HepG2 (cell line): ENCODE results near the gene CDK10. TPM values are rescaled to one million over a fixed set of nuclear protein-coding genes. Genes with fewer than 3 reads are reported as not detected.
"Not testable (repeated sequence)": the region's sequence is repeated elsewhere in the genome, so short reads cannot be mapped to it uniquely, and the experiment has no call there.

Experiments used
- ATAC-seq: fragments of 200-7000 bp; cut with Tn5 transposase; 3 replicates; pipeline ENCODE4 v1.9.1; 2020; ENCODE audit warnings: mild to moderate bottlenecking, moderate library complexity
- BruUV-seq: library from RNA; stranded (reverse); fragments of 400-500 nt; replicated peaks from 2 replicates; lab custom pipeline; 2021; lab: Mats Ljungman, UMichigan
- CTCF ChIA-PET: fragments of 300-600 bp; formaldehyde crosslinking; extraction: SDS; loops from one replicate; lab custom pipeline; 2021; ENCODE audit warnings: low total read pairs, inconsistent platforms, low intra/inter-chr PET ratio; lab: Yijun Ruan, JAX
- POLR2A ChIA-PET: fragments of 350-600 bp; sonication (Branson Sonifier 250); formaldehyde crosslinking; loops from one replicate; lab custom pipeline; 2020; ENCODE audit warnings: antibody characterized with exemption, inconsistent platforms; lab: Yijun Ruan, JAX
- DNase-seq: peaks from one replicate; pipeline ENCODE4 v3.0.0-alpha.2; 2015; ENCODE audit warnings: low spot score
- FAIRE-seq: peaks from 3 replicates; lab custom pipeline; 2011; peaks lifted over from hg19 to GRCh38; lab: Jason Lieb, UNC
- H2AFZ ChIP-seq: one replicate; pipeline ENCODE4 v1.6.1; 2011; ENCODE audit warnings: low read length, inconsistent platforms
- H3K27ac ChIP-seq: fragments of 300-600 bp; 3 replicates; pipeline ENCODE4 v1.8.0; 2011; ENCODE audit warnings: mixed run types, mild to moderate bottlenecking, mixed read lengths, low read length, inconsistent platforms; ENCODE audit not compliant: insufficient read depth; ENCODE audit errors: extremely low read length
- H3K27me3 ChIP-seq, 2 experiments: fragments of 200-600 bp in 1 of 2; 2 replicates in 1 of 2; 3 replicates in 1 of 2; pipeline versions ENCODE4 v1.6.0 to v1.8.0; 2011; ENCODE audit warnings: low read length in 2 of 2, mild to moderate bottlenecking in 2 of 2, moderate library complexity in 2 of 2, inconsistent platforms in 1 of 2; ENCODE audit not compliant: insufficient read depth in 2 of 2, control insufficient read depth in 1 of 2
- H3K36me3 ChIP-seq, 2 experiments: fragments of 200-600 bp in 1 of 2; replicated peaks in 1 of 2; 2 replicates in 1 of 2; 3 replicates in 1 of 2; pipeline versions ENCODE4 v1.5.1 to v1.8.0; 2011; ENCODE audit warnings: low read length in 2 of 2, inconsistent platforms in 1 of 2; ENCODE audit not compliant: insufficient read depth in 2 of 2, control insufficient read depth in 1 of 2
- H3K4me1 ChIP-seq: 2 replicates; pipeline ENCODE4 v1.5.1; 2012; ENCODE audit warnings: low read length, inconsistent platforms; ENCODE audit not compliant: insufficient read depth
- H3K4me2 ChIP-seq: 2 replicates; pipeline ENCODE4 v1.6.0; 2011; ENCODE audit warnings: low read depth, low read length, inconsistent platforms
- H3K4me3 ChIP-seq, 3 experiments: fragments of 200-600 bp in 1 of 3; sonication (generic), shearing (Covaris generic) in 1 of 3; replicated peaks in 1 of 3; 2 replicates each; pipeline ENCODE4 v1.5.1; 2011 to 2016; ENCODE audit warnings: low read length in 3 of 3, inconsistent platforms in 2 of 3, low read depth in 2 of 3, mild to moderate bottlenecking in 2 of 3, control low read depth in 1 of 3, mixed read lengths in 1 of 3; ENCODE audit not compliant: insufficient read depth in 1 of 3
- H3K79me2 ChIP-seq: one replicate; pipeline ENCODE4 v1.6.1; 2011; ENCODE audit warnings: low read length, inconsistent platforms; ENCODE audit not compliant: insufficient read depth
- H3K9ac ChIP-seq: 2 replicates; pipeline ENCODE4 v1.6.0; 2011; ENCODE audit warnings: mild to moderate bottlenecking, low read depth, low read length, inconsistent platforms; ENCODE audit not compliant: insufficient read depth
- H3K9me3 ChIP-seq: 2 replicates; pipeline ENCODE4 v1.5.1; 2012; ENCODE audit warnings: mild to moderate bottlenecking, low read length
- H4K20me1 ChIP-seq: 2 replicates; pipeline ENCODE4 v1.6.0; 2011; ENCODE audit warnings: inconsistent platforms, mild to moderate bottlenecking, low read length, moderate library complexity; ENCODE audit not compliant: insufficient read depth
- GLI4 ChIP-seq: sonication (generic); formaldehyde crosslinking; IDR thresholded peaks from 2 replicates; pipeline ENCODE4 v1.5.1; 2020; ENCODE audit warnings: missing genetic modification reagents, mild to moderate bottlenecking, moderate library complexity, borderline replicate concordance
- SNAPC2 ChIP-seq: sonication (generic); formaldehyde crosslinking; IDR thresholded peaks from 2 replicates; pipeline ENCODE4 v1.8.1; 2022; ENCODE audit warnings: mild to moderate bottlenecking, missing genetic modification reagents
- TARDBP ChIP-seq: sonication (generic); formaldehyde crosslinking; IDR thresholded peaks from 2 replicates; pipeline ENCODE4 v1.8.0; 2022; ENCODE audit warnings: mild to moderate bottlenecking, missing genetic modification reagents
- TBX2 ChIP-seq: sonication (generic); formaldehyde crosslinking; IDR thresholded peaks from 2 replicates; pipeline ENCODE4 v1.5.0; 2020; ENCODE audit warnings: missing genetic modification reagents, mild to moderate bottlenecking, borderline replicate concordance
- ZC3H13 ChIP-seq: sonication (generic); formaldehyde crosslinking; IDR thresholded peaks from 2 replicates; pipeline ENCODE4 v1.8.1; 2023; ENCODE audit warnings: mild to moderate bottlenecking, missing genetic modification reagents, moderate library complexity
- ZFP41 ChIP-seq: sonication (generic); formaldehyde crosslinking; IDR thresholded peaks from 2 replicates; pipeline ENCODE4 v1.4.0; 2020; ENCODE audit warnings: mild to moderate bottlenecking, missing genetic modification reagents, borderline replicate concordance
- ZNF510 ChIP-seq: sonication (generic); formaldehyde crosslinking; IDR thresholded peaks from 2 replicates; pipeline ENCODE4 v1.4.0; 2020; ENCODE audit warnings: low read depth, mild to moderate bottlenecking, missing genetic modification reagents
- ZNF550 ChIP-seq: sonication (generic); formaldehyde crosslinking; IDR thresholded peaks from 2 replicates; pipeline ENCODE4 v1.4.0; 2020; ENCODE audit warnings: mild to moderate bottlenecking, missing genetic modification reagents, borderline replicate concordance
- ZNF713 ChIP-seq: sonication (generic); formaldehyde crosslinking; IDR thresholded peaks from 2 replicates; pipeline ENCODE4 v1.4.0; 2020; ENCODE audit warnings: mild to moderate bottlenecking, missing genetic modification reagents
- ZNF761 ChIP-seq: sonication (generic); formaldehyde crosslinking; conservative IDR thresholded peaks from 2 replicates; pipeline ENCODE4 v1.4.0; 2020; ENCODE audit warnings: mild to moderate bottlenecking, missing genetic modification reagents
- ZNF772 ChIP-seq: sonication (generic); formaldehyde crosslinking; IDR thresholded peaks from 2 replicates; pipeline ENCODE4 v1.5.0; 2020; ENCODE audit warnings: mild to moderate bottlenecking, missing genetic modification reagents
- WGBS: methylation state at CpG from one replicate; pipeline ENCODE4 v1.1.6; 2017; ENCODE audit warnings: low lambda C conversion rate; 5-methylcytosine and 5-hydroxymethylcytosine counted together
- in situ Hi-C: cut with HindIII; loops from 2 replicates; pipeline ENCODE4 v1.10.0; 2017; ENCODE audit warnings: low pct_unique_long_range_greater_than_20kb; ENCODE audit not compliant: extremely low pct_ligation_motif_present
- intact Hi-C: fragments of 100-400 bp; cut with micrococcal nuclease; formaldehyde crosslinking; loops from one replicate; pipeline ENCODE4 v1.10.0; 2022; ENCODE audit not compliant: unreplicated experiment
- polyA plus RNA-seq, 8 experiments: library from polyadenylated mRNA; depleted of rRNA in 3 of 8; stranded (reverse) in 7 of 8; unstranded in 1 of 8; fragments of >200 nt; fragmentation: Illumina TruSeq in 4 of 8; extraction: Trizol in 4 of 8; gene quantifications; 2 replicates each; pipeline versions ENCODE4 v1.2.1 to v1.2.3, GENCODE V29; 2011 to 2016; ENCODE audit warnings: low read depth in 4 of 8, missing spikeins in 1 of 8, mixed read lengths in 1 of 8; ENCODE audit not compliant: insufficient read depth in 1 of 8
- total RNA-seq, 5 experiments: library from RNA; depleted of rRNA; stranded (reverse); fragments of >200 nt; fragmentation: Illumina TruSeq; extraction: Trizol; gene quantifications; 2 replicates each; pipeline ENCODE4 v1.2.3, GENCODE V29; 2016; ENCODE audit warnings: low read depth in 1 of 5
- TF ChIP-seq, protein P1 (sequence below): sonication (generic); formaldehyde crosslinking; IDR thresholded peaks from 2 replicates; pipeline ENCODE4 v1.4.0; 2020; ENCODE audit warnings: missing genetic modification reagents, borderline replicate concordance

CDK10 gene
- total and polyA plus RNA-seq, 2 of the 13 experiments (the other 11 are each of a cell fraction or from before 2014, with no cell fraction given) = 2.5 to 3.9 TPM

- Histone ChIP-seq H3K4me2 (peak overlapping the region; percentile 99), H3K36me3 (peaks cover 5 to 14% of the 10 kb centered on the region in 2 experiments; a peak in 2 of 5 replicates), H3K27ac (peak overlapping the region; percentile 54), H3K4me1 (peaks cover 50% of the 10 kb centered on the region), H3K4me3 (peak overlapping the region; percentile 14 to 58 (median 18); a peak in 5 of 6 replicates), H3K9ac (peak overlapping the region; percentile 51)
- not testable (repeated sequence) for H4K20me1 ChIP-seq, H2AFZ ChIP-seq, FAIRE-seq, H3K27me3 ChIP-seq, H3K9me3 ChIP-seq, BruUV-seq, H3K79me2 ChIP-seq, DNase-seq
- POLR2A ChIA-PET = interaction anchor here (0.8 to 3.0 kb wide), 22 partner anchors 7 to 223 kb away, joined by 3 to 32 read pairs (median 6); partner anchors contain the start of genes CDK10, CHMP1A, FANCA and MC1R
- intact Hi-C loops (loop anchor here (2.0 to 10.0 kb wide), 4 partner anchors 13 to 218 kb away; partner anchors contain the start of genes CDK10, MC1R and SPIRE2), in situ Hi-C loops (loop anchor here (5.0 kb wide), 1 partner anchor 42 kb away; the partner anchor contains the start of genes CHMP1A and SPATA33)
- 52% methylated on average over 18 of the region's 18 CpGs for WGBS
- CTCF ChIA-PET = interaction anchor here (1.2 kb wide), 1 partner anchor 93 kb away, joined by 4 read pairs; no protein-coding TSS in a partner anchor
- TF ChIP-seq TARDBP = peak; percentile 59; the same call in 1 of the 2 replicates
- 0 out of 2 replicates have a peak, but pooled peaks have one; percentile 24 for TF ChIP-seq GLI4 (CRISPR knock-in tag)
- 0 out of 2 replicates have a peak, but pooled peaks have one; percentile 49 for TF ChIP-seq TBX2 (CRISPR knock-in tag)
- peak; percentile 75 for TF ChIP-seq SNAPC2 (CRISPR knock-in tag)
- 0 out of 2 replicates have a peak, but pooled peaks have one; percentile 8 for TF ChIP-seq ZFP41 (CRISPR knock-in tag)
- 0 out of 2 replicates have a peak, but pooled peaks have one; percentile 13 for TF ChIP-seq ZC3H13 (CRISPR knock-in tag)
- 0 out of 2 replicates have a peak, but pooled peaks have one; percentile 9 for TF ChIP-seq ZNF761 (CRISPR knock-in tag)
- TF ChIP-seq ZNF772 (CRISPR knock-in tag) = peak; percentile 29; the same call in 1 of the 2 replicates
- 0 out of 2 replicates have a peak, but pooled peaks have one; percentile 4 for TF ChIP-seq ZNF510 (CRISPR knock-in tag)
- TF ChIP-seq, protein P1, sequence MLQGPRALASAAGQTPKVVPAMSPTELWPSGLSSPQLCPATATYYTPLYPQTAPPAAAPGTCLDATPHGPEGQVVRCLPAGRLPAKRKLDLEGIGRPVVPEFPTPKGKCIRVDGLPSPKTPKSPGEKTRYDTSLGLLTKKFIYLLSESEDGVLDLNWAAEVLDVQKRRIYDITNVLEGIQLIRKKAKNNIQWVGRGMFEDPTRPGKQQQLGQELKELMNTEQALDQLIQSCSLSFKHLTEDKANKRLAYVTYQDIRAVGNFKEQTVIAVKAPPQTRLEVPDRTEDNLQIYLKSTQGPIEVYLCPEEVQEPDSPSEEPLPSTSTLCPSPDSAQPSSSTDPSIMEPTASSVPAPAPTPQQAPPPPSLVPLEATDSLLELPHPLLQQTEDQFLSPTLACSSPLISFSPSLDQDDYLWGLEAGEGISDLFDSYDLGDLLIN (CRISPR knock-in tag) = 0 out of 2 replicates have a peak, but pooled peaks have one; percentile 38
- TF ChIP-seq ZNF550 (CRISPR knock-in tag) = 0 out of 2 replicates have a peak, but pooled peaks have one; percentile 67
- 0 out of 2 replicates have a peak, but pooled peaks have one; percentile 54 for TF ChIP-seq ZNF713 (CRISPR knock-in tag)
- TF ChIP-seq, all 625 proteins: peak for 12; not testable (repeated sequence) for 613
- not testable (repeated sequence) for ATAC-seq
Measured at GRCh38 chr16:89699629-89700099, 13.2 kb downstream of the CDK10 start.
